Keratinocyte (primary cell): Measurements from ENCODE around the gene MIPOL1.

ENCODE experiments used
- EZH2 ChIP-seq: IDR thresholded peaks from one replicate; pipeline ENCODE4 v1.6.1; 2012; ENCODE audit warnings: inconsistent platforms, mild to moderate bottlenecking, low read length, moderate library complexity
- TF ChIP-seq, protein P1 (sequence below), 3 experiments: IDR thresholded peaks in 1 of 3; conservative IDR thresholded peaks in 1 of 3; optimal IDR thresholded peaks in 1 of 3; 2 replicates in 2 of 3; 3 replicates in 1 of 3; pipeline versions ENCODE3 to v1.5.1; 2011; ENCODE audit warnings: low read length in 3 of 3, mild to moderate bottlenecking in 3 of 3, moderate library complexity in 2 of 3, control low read depth in 1 of 3, inconsistent platforms in 1 of 3; ENCODE audit not compliant: insufficient read depth in 2 of 3; ENCODE audit errors: extremely low read depth in 1 of 3

DNA sequence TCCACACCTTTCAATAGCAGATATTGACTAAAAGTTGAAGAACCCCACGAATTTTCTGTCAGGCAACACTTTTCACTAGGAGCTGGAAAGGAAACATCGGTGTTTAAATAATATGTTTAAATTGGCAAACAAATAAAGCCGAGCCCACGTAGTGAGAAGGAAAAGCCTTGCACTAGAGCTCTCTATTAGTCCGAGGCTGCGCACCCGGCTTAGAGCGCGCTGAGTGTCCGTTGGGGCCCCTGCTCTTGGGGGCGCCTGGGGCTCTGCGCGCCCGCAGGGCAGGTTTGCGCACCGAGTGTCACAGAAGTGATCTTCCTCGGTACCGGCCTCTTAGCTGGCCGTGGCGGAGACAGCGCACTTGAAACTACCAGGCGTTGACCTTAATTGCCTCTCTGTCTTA, 404.1 kb downstream of the MIPOL1 start:
- TF ChIP-seq, protein P1, sequence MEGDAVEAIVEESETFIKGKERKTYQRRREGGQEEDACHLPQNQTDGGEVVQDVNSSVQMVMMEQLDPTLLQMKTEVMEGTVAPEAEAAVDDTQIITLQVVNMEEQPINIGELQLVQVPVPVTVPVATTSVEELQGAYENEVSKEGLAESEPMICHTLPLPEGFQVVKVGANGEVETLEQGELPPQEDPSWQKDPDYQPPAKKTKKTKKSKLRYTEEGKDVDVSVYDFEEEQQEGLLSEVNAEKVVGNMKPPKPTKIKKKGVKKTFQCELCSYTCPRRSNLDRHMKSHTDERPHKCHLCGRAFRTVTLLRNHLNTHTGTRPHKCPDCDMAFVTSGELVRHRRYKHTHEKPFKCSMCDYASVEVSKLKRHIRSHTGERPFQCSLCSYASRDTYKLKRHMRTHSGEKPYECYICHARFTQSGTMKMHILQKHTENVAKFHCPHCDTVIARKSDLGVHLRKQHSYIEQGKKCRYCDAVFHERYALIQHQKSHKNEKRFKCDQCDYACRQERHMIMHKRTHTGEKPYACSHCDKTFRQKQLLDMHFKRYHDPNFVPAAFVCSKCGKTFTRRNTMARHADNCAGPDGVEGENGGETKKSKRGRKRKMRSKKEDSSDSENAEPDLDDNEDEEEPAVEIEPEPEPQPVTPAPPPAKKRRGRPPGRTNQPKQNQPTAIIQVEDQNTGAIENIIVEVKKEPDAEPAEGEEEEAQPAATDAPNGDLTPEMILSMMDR (optimal IDR thresholded peaks at IDR 0.05 in 1 of 3, IDR thresholded peaks at IDR 0.05 in 1 of 3, conservative IDR thresholded peaks at IDR 0.05 in 1 of 3; ENCODE audit: extremely low read depth in 1 of 3, insufficient read depth in 2 of 3, low read length in 3 of 3), result no peak
- TF ChIP-seq EZH2, result no peak
